Measurements from ENCODE around the gene MCM3AP. TPM values are rescaled to one million over a fixed set of nuclear protein-coding genes. Genes with fewer than 3 reads are reported as not detected.

MCM3AP gene
- 67.3 and 71.8 TPM in 2 replicates for total RNA-seq

GRCh38 chr21:46285206-46285661, at the start of gene MCM3AP:
MCM3AP (minus strand) TSS chr21:46285611; CDS start chr21:46285286, 325 bp downstream.

GRCh38 chr21:46323710-46324389, 38.4 kb upstream of the MCM3AP start, which contains the start of the genes C21orf58 and PCNT:
C21orf58 (minus strand) TSS chr21:46323870; CDS start chr21:46322738, 1,132 bp downstream.
PCNT (plus strand) TSS chr21:46324156; CDS start chr21:46324229, 73 bp downstream.

GRCh38 chr21:46285761-46286647, 593 bp upstream of the MCM3AP start, which contains the start of gene YBEY:
YBEY (plus strand) TSS chr21:46286342; CDS start chr21:46286914, 572 bp downstream.

GRCh38 chr21:46228345-46229051, 56.9 kb downstream of the MCM3AP start, which contains the start of gene LSS:
LSS (minus strand) TSS chr21:46228774; CDS start chr21:46228745, 29 bp downstream.

Other genes starting within 250 kb of the MCM3AP start
- gene COL6A2, start 187.5 kb downstream of the MCM3AP start, total RNA-seq, result 746 and 794 TPM in 2 replicates
- not detected in 2 replicates for gene FTCD, start 130.0 kb downstream of the MCM3AP start, total RNA-seq
- gene SPATC1L, start 101.2 kb downstream of the MCM3AP start, total RNA-seq, result 44.7 and 47.3 TPM in 2 replicates
- 195 and 259 TPM in 2 replicates for gene LSS, start 56.8 kb downstream of the MCM3AP start, total RNA-seq
- 24.6 and 30.3 TPM in 2 replicates for gene YBEY, start 731 bp upstream of the MCM3AP start, total RNA-seq
- gene C21orf58, start 38.3 kb upstream of the MCM3AP start, total RNA-seq, result 2.0 and 5.7 TPM in 2 replicates
- gene PCNT, start 38.5 kb upstream of the MCM3AP start, total RNA-seq, result 8.3 and 14.1 TPM in 2 replicates
- 17.6 and 19.7 TPM in 2 replicates for gene DIP2A, start 173.3 kb upstream of the MCM3AP start, total RNA-seq

All from myometrial cell (primary cell).